ENCODE results near the gene CTTNBP2NL.
"Not testable (repeated sequence)": the region's sequence is repeated elsewhere in the genome, so short reads cannot be mapped to it uniquely, and the experiment has no call there.

Gene CTTNBP2NL

DNA sequence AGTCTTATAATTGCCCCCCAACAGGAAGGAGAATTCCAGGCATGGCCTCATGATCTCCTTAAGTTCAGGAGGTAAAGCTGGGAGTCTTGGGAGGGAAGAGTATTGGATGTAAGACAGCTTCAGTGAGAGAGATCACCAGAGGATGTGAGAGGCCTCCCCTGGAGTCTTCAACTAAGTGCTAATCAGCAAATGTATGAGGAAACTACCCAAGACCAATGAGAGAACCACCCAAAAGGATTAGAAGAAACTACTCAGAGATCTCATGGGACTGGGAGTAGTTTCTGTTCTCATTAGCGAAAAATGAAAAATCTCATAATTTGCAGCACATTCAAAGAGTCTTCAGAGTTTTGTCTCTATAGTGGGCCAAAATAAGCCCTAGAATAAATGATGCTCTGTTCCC, 76.1 kb downstream of the CTTNBP2NL start:
- Histone ChIP-seq H3K4me1 (ENCODE audit: insufficient read depth, low read length) (no peaks in the 10 kb centered on the region), H3K4me3 (ENCODE audit: low read length) (no peak overlapping the region), H3K27ac (ENCODE audit: low read length) (no peak overlapping the region), H3K9ac (ENCODE audit: low read depth, low read length) (no peak overlapping the region), H3K27me3 (ENCODE audit: insufficient read depth, low read length) (peaks cover 5% of the 10 kb centered on the region), H3K9me3 (ENCODE audit: insufficient read depth, low read depth, low read length) (peaks cover under 1% of the 10 kb centered on the region; the same call in 1 of the 2 replicates), H3K36me3 (ENCODE audit: insufficient read depth, low read depth, low read length) (no peaks in the 10 kb centered on the region)

GRCh38 chr1:112477550-112477949, 81.5 kb downstream of the CTTNBP2NL start:
- Histone ChIP-seq H3K4me1 (ENCODE audit: insufficient read depth, low read length) (no peaks in the 10 kb centered on the region), H3K4me3 (ENCODE audit: low read length) (no peak overlapping the region), H3K27me3 (ENCODE audit: insufficient read depth, low read length) (no peaks in the 10 kb centered on the region), H3K36me3 (ENCODE audit: insufficient read depth, low read depth, low read length) (no peaks in the 10 kb centered on the region), H3K9me3 (ENCODE audit: insufficient read depth, low read depth, low read length) (peaks cover 3% of the 10 kb centered on the region), H3K9ac (ENCODE audit: low read depth, low read length) (no peak overlapping the region), H3K27ac (ENCODE audit: low read length) (no peak overlapping the region)

- Histone ChIP-seq H3K9ac (ENCODE audit: low read depth, low read length) (no peak overlapping the region), H3K9me3 (ENCODE audit: insufficient read depth, low read depth, low read length) (peaks cover 3% of the 10 kb centered on the region), H3K4me1 (ENCODE audit: insufficient read depth, low read length) (no peaks in the 10 kb centered on the region), H3K27ac (ENCODE audit: low read length) (no peak overlapping the region), H3K4me3 (ENCODE audit: low read length) (no peak overlapping the region), H3K27me3 (ENCODE audit: insufficient read depth, low read length) (no peaks in the 10 kb centered on the region), H3K36me3 (ENCODE audit: insufficient read depth, low read depth, low read length) (no peaks in the 10 kb centered on the region)
These were observed 82.3 kb downstream of the CTTNBP2NL start for GRCh38 chr1:112478314-112478713.

- H3K27ac ChIP-seq (ENCODE audit: low read length); H3K4me1 ChIP-seq (ENCODE audit: insufficient read depth, low read length); H3K9ac ChIP-seq (ENCODE audit: low read depth, low read length); H3K9me3 ChIP-seq (ENCODE audit: insufficient read depth, low read depth, low read length); H3K36me3 ChIP-seq (ENCODE audit: insufficient read depth, low read depth, low read length); H3K4me3 ChIP-seq (ENCODE audit: low read length); H3K27me3 ChIP-seq (ENCODE audit: insufficient read depth, low read length): not testable (repeated sequence)
These were observed 90.0 kb downstream of the CTTNBP2NL start for GRCh38 chr1:112486063-112486462.

- H3K27ac ChIP-seq (ENCODE audit: low read length); H3K36me3 ChIP-seq (ENCODE audit: insufficient read depth, low read depth, low read length); H3K4me1 ChIP-seq (ENCODE audit: insufficient read depth, low read length); H3K9me3 ChIP-seq (ENCODE audit: insufficient read depth, low read depth, low read length); H3K4me3 ChIP-seq (ENCODE audit: low read length); H3K9ac ChIP-seq (ENCODE audit: low read depth, low read length); H3K27me3 ChIP-seq (ENCODE audit: insufficient read depth, low read length): not testable (repeated sequence)
These were observed 91.7 kb downstream of the CTTNBP2NL start for GRCh38 chr1:112487686-112488085.

- Histone ChIP-seq H3K27ac (ENCODE audit: low read length) (no peak overlapping the region), H3K4me1 (ENCODE audit: insufficient read depth, low read length) (no peaks in the 10 kb centered on the region), H3K9me3 (ENCODE audit: insufficient read depth, low read depth, low read length) (no peaks in the 10 kb centered on the region), H3K36me3 (ENCODE audit: insufficient read depth, low read depth, low read length) (no peaks in the 10 kb centered on the region), H3K9ac (ENCODE audit: low read depth, low read length) (no peak overlapping the region), H3K27me3 (ENCODE audit: insufficient read depth, low read length) (0 out of 2 replicates have a peak, but pooled peaks cover 4% of the 10 kb centered on the region), H3K4me3 (ENCODE audit: low read length) (no peak overlapping the region)
These were observed 92.1 kb downstream of the CTTNBP2NL start for GRCh38 chr1:112488141-112488540.

DNA sequence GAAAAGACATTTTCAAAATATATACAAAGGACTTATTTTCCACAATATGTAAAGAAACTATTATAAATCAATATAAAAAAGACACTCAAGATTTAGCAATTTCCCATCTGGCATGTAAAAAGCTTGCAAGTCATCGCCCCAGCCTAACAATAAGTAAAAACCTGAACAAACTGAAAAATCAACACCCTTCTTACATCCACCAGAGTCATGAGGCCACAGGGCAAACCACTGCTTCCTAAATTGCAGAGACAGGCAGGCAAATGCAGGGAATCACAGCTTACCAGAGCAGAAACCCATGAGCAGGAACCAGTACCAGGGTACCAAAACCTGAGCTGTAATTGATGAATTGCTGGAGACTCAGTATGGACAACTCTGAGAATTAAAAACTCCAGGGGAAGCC, 96.1 kb downstream of the CTTNBP2NL start:
- peaks cover 4% of the 10 kb centered on the region; the same call in 1 of the 2 replicates for H3K27me3 ChIP-seq (ENCODE audit: insufficient read depth, low read length)
- no peak overlapping the region for H3K27ac ChIP-seq (ENCODE audit: low read length)
- H3K4me3 ChIP-seq (ENCODE audit: low read length): no peak overlapping the region
- no peaks in the 10 kb centered on the region for H3K36me3 ChIP-seq (ENCODE audit: insufficient read depth, low read depth, low read length)
- no peak overlapping the region for H3K9ac ChIP-seq (ENCODE audit: low read depth, low read length)
- H3K4me1 ChIP-seq (ENCODE audit: insufficient read depth, low read length): no peaks in the 10 kb centered on the region
- no peaks in the 10 kb centered on the region for H3K9me3 ChIP-seq (ENCODE audit: insufficient read depth, low read depth, low read length)

DNA sequence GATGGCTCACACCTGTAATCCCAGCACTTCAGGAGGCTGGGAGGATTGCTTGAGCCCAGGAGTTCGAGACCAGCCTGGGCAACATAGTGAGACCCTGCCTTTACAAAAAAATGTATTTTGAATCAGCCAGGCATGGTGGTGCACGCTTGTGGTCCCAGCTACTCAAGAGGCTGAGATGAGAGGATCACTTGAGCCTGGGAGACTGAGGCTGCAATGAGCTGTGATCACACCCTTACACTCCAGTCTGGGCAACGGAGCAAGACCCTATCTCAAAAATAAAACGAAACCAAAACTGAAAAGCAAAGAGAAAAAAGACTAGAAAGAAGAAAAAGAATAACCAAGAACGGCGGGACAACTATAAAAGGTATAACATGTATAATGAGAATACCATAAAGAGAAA, 97.3 kb downstream of the CTTNBP2NL start:
- no peaks in the 10 kb centered on the region for H3K4me1 ChIP-seq (ENCODE audit: insufficient read depth, low read length)
- peaks cover 4% of the 10 kb centered on the region; the same call in 1 of the 2 replicates for H3K27me3 ChIP-seq (ENCODE audit: insufficient read depth, low read length)
- H3K4me3 ChIP-seq (ENCODE audit: low read length): no peak overlapping the region

DNA sequence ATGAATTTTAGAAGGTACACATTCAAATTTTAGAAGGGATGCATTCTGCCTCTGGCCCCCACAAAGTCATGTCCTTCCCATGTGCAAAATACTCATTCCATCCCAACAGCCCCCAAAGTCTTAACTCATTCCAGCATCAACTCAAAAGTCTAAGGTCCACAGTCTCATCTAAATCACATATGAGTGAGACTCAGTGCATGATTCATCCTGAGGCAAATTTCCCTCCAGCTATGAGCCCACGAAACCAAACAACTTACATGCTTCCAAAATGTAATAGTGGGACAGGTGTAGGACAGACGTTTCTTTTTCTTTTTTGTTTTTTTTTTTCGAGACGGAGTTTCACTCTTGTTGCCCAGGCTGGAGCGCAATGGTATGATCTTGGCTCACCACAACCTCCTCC, 100.3 kb downstream of the CTTNBP2NL start:
- peaks cover 29% of the 10 kb centered on the region for H3K27me3 ChIP-seq (ENCODE audit: insufficient read depth, low read length)
- no peaks in the 10 kb centered on the region for H3K4me1 ChIP-seq (ENCODE audit: insufficient read depth, low read length)
- no peak overlapping the region for H3K9ac ChIP-seq (ENCODE audit: low read depth, low read length)
- no peaks in the 10 kb centered on the region for H3K36me3 ChIP-seq (ENCODE audit: insufficient read depth, low read depth, low read length)
- no peak overlapping the region for H3K27ac ChIP-seq (ENCODE audit: low read length)
- H3K4me3 ChIP-seq (ENCODE audit: low read length): no peak overlapping the region
- no peaks in the 10 kb centered on the region for H3K9me3 ChIP-seq (ENCODE audit: insufficient read depth, low read depth, low read length)

More for the DNA sequence above, 97.3 kb downstream of the CTTNBP2NL start:
- Histone ChIP-seq H3K9me3 (ENCODE audit: insufficient read depth, low read depth, low read length) (no peaks in the 10 kb centered on the region), H3K36me3 (ENCODE audit: insufficient read depth, low read depth, low read length) (no peaks in the 10 kb centered on the region), H3K27ac (ENCODE audit: low read length) (no peak overlapping the region), H3K9ac (ENCODE audit: low read depth, low read length) (no peak overlapping the region)

DNA sequence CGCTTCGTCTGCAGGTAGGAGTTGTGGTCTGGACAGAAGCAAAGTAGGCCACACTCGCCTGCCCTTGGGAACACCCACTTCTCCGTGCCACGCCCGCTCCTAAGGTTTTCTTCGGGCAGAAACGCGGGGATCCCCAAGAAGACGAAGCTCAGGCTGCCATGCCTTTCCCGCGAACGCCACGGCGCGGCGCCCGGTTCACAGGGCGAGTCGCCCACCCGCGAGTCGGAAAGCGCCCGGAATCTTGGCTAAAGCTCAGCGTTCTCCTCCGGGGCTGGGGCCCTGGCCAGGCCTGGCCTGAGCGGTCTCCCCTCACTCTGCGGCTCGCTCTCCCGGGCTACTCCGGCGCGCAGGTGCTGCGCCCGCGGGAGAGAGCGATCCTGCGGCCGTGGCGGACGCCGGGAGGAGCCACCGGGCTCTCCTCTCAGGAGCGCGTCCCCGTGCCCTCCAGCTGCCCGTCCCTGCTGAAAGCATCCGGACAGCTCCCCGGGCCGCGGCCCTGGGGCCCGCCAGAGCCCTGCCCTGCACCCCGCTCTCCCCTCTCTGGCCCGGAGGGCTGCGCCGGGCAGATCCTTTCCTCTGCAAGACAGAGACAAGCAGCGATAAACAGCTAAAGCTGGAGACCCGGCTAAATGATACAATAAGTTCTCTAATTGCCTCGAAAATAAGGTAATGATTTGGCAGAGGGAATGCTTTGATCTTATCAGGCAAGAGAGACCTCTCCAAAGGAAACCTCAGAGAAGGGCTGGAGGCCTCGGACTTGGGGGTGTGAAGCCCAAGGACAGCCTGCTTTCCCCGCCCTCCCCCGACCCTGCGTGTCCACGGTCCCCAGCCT, 106.0 kb downstream of the CTTNBP2NL start:
- H3K4me1 ChIP-seq (ENCODE audit: insufficient read depth, low read length): no peaks in the 10 kb centered on the region; the same call in 1 of the 2 replicates

GRCh38 chr1:112502826-112503225, 106.8 kb downstream of the CTTNBP2NL start:
- Histone ChIP-seq H3K4me3 (ENCODE audit: low read length) (peak overlapping the region; percentile 64; the same call in 1 of the 2 replicates), H3K4me1 (ENCODE audit: insufficient read depth, low read length) (no peaks in the 10 kb centered on the region; the same call in 1 of the 2 replicates), H3K27ac (ENCODE audit: low read length) (no peak overlapping the region)

More for the DNA sequence above, 106.0 kb downstream of the CTTNBP2NL start:
- H3K27ac ChIP-seq (ENCODE audit: low read length): no peak overlapping the region
- no peaks in the 10 kb centered on the region for H3K9me3 ChIP-seq (ENCODE audit: insufficient read depth, low read depth, low read length)
- peaks cover 82% of the 10 kb centered on the region for H3K27me3 ChIP-seq (ENCODE audit: insufficient read depth, low read length)
- H3K9ac ChIP-seq (ENCODE audit: low read depth, low read length): peak overlapping the region; percentile 58; the same call in 1 of the 2 replicates
- peak overlapping the region; percentile 64 for H3K4me3 ChIP-seq (ENCODE audit: low read length)
- H3K36me3 ChIP-seq (ENCODE audit: insufficient read depth, low read depth, low read length): no peaks in the 10 kb centered on the region

DNA sequence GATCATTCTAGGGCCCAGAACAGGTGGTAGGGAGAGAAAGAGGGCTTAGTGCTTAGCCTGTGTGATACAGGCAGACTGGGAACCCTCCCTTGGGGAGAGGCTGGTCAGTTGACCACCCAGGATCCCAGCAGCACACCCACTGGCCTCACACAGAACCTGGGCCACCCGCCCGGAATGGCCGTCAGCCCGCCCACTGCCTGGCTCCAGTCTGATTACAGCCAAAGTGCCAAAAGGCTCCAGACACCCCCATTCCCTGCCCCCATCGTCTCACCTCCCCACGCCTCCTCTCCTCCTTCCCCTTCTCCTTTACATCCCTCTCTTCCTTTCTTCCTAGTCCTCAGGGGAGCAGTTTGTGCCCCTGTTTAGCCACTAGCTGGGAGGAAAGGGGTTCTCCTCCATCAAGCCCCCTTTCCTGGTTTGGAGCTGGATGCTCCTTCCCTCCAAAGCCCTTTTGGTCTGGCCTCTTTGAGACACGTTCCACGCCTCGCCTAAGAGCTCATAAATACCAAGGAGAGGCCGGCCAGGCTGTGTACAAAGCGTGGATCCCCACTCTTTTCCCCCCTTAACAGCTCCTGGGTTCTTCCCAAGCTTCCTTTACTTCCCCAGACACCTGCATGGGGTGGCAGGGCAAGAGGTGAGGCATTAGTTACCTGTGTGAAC, 108.1 kb downstream of the CTTNBP2NL start:
- Histone ChIP-seq H3K27me3 (ENCODE audit: insufficient read depth, low read length) (peaks cover 98% of the 10 kb centered on the region), H3K27ac (ENCODE audit: low read length) (no peak overlapping the region), H3K36me3 (ENCODE audit: insufficient read depth, low read depth, low read length) (no peaks in the 10 kb centered on the region), H3K9me3 (ENCODE audit: insufficient read depth, low read depth, low read length) (no peaks in the 10 kb centered on the region), H3K9ac (ENCODE audit: low read depth, low read length) (no peak overlapping the region), H3K4me3 (ENCODE audit: low read length) (no peak overlapping the region), H3K4me1 (ENCODE audit: insufficient read depth, low read length) (no peaks in the 10 kb centered on the region; the same call in 1 of the 2 replicates)

More at GRCh38 chr1:112502826-112503225, 106.8 kb downstream of the CTTNBP2NL start:
- no peaks in the 10 kb centered on the region for H3K9me3 ChIP-seq (ENCODE audit: insufficient read depth, low read depth, low read length)
- no peak overlapping the region for H3K9ac ChIP-seq (ENCODE audit: low read depth, low read length)
- H3K27me3 ChIP-seq (ENCODE audit: insufficient read depth, low read length): peaks cover 90% of the 10 kb centered on the region
- no peaks in the 10 kb centered on the region for H3K36me3 ChIP-seq (ENCODE audit: insufficient read depth, low read depth, low read length)

Measured in iPS-20b (cell line).